HG03565 (cell line): Measurements from ENCODE around the gene RPL3.
"Not testable (repeated sequence)": the region's sequence is repeated elsewhere in the genome, so short reads cannot be mapped to it uniquely, and the experiment has no call there.

Experiments used
- ATAC-seq: cut with Tn5 transposase; IDR thresholded peaks from one replicate; pipeline ENCODE4 v1.9.1; 2021; ENCODE audit warnings: mild to moderate bottlenecking, moderate library complexity; ENCODE audit not compliant: unreplicated experiment

The RPL3 gene

DNA sequence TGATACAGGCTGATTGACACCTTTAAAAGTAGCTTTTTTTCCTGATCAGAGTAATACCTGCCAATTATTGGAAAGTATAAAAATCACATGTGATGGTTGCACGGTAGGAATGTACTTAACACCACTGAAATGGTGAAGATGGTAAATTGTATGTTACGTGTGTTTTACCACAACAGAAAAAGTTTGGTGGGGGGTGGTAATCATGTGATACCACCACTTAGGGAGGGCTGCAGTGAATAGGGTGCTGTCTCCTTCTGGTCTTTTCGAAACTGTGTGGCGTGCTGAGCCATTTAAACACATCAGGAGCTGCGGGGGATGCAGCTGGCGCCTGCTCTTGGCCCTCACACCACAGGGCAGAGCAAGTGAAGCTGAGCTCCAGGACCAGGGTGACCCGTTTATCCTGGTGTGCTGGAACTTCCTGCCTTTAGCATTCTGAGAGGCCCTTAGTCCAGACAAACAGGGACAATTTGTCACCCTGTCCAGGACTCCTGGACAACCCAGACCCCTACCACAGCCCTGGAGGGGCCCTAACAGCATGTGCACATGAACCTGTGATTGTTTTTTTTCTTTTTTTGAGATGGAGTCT lies 33.0 kb upstream of the RPL3 start:
- no peak for ATAC-seq

DNA sequence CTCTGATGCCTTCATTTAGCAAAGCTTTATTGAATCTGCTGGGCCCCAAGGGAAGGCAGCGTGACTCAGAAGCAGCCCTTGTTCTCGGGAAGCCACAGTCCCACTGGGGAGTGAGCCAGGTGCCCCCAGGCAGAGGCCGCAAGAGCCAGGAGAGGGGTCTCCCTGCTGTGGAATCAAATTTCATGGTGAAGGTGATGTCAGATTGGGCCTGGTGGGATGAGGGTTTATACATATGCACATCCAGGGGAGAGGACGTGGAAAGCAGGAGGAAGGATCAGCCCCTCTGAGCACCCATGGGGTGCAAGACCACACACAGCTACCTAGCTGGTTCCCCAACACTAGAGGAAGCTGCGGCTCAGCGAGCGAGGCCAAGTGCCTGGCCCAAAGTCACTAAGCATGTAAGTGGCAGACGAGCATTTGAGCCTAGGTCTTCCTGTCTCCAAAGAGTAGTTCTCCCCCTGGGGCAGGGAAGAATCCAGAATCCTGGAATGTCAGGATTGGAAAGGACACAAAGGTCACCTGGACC lies 32.3 kb upstream of the RPL3 start:
- ATAC-seq = no peak

DNA sequence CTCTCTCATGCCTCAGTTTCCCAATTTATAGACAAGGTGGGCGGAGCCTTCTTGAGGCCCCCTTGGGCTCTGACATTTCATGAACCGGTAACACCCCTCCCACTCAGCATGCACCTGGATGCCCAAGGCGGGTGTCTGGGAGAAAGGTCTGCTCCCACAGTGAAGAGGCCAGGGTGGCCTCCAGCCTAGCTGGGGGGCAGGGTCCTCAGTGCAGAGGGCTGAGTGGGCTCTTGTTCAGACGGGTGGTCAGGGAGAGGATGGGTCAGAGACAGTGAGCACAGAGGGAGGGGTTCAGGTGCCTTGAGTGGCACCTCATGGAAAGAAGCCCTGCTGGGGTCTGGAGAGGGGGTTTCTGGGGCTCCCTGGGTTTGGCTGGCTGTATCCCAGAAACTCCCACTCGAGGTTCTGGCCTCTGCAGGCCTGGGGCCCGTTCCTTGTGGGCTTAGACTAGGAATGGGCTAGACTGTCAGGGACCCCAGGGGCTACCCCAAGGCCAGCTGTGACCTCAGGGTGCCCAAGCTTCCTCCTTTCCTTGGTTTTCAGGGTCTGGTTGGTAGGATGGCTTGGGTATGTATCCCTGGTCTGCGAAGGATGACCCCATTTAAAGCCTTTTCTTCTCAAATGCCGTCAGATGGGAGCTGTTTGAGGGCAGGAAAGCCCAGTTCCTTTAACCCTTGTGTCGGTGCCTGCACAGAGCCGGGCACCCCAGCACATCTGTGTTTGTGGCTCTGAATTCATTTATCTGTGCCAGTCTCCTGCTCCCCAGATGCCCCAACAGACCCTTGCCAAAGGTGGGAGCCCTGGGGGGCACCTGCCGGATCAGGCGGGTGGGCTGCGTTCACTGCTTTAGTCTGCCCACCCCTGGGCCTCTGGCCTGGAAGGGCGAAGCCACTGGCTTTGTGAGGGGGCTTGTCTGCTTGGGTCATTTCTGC lies 31.6 kb upstream of the RPL3 start:
- no peak for ATAC-seq

DNA sequence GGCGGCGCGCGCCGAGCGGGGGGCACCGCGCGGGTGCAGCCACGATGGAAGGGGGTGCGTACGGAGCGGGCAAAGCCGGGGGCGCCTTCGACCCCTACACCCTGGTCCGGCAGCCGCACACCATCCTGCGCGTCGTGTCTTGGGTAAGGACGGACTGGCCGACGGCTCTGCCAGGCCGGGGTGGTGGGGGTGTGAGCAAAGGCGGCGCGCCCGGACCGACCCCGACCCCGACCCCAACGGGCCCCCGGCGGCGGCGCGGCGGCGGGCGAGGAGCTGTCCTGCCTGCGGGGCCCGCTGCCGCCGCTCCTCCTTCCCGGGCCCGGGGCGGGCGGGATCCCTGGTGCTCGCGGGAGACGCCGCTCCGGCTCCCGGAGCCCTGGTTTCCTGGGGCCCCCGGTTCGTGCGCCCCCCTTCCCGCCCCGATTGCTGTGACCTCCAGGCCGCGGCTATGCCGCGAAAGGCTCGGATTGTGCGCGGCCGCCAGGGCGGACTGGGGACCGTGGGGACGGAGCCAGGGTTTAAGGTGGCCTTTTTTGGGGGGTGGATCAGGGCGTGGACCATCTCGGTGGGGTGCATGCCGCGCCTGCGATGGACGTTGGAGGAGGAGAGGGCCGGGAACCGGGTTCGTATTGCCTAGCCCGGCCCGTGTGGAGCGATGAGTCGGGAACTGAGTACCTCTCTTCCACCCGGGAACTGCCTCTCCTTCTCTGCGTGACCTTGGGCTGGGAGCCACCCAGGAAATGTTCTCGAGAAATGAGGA lies 30.7 kb upstream of the RPL3 start, which contains the start of gene SYNGR1:
TSS of gene SYNGR1 (plus strand) at position 25 of the 760 bp plus-strand sequence. CDS start at position 45, 20 bp downstream.
- ATAC-seq = no peak

DNA sequence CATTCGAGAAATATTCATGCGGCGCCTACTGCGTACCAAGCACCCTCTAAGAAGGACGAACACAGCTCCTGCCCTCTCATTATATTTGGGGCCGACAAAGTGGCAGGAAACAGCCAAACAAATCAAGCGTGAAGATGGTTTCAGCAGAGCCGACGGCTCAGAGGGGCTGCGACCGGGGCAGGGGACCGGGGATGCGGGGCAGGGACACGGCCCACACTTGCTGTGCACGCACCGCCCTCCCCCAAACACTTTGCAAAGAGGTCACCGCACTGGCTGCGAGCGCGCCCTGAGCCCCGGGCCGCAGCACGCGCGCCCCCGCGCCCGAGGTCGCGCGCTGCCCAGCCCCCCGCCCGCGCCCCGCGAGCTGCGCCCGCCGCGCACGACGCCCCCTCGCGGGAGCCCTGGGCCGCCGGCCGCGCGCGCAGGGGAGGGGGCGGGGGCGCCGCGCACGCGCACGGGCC lies 30.1 kb upstream of the RPL3 start:
- no peak for ATAC-seq

DNA sequence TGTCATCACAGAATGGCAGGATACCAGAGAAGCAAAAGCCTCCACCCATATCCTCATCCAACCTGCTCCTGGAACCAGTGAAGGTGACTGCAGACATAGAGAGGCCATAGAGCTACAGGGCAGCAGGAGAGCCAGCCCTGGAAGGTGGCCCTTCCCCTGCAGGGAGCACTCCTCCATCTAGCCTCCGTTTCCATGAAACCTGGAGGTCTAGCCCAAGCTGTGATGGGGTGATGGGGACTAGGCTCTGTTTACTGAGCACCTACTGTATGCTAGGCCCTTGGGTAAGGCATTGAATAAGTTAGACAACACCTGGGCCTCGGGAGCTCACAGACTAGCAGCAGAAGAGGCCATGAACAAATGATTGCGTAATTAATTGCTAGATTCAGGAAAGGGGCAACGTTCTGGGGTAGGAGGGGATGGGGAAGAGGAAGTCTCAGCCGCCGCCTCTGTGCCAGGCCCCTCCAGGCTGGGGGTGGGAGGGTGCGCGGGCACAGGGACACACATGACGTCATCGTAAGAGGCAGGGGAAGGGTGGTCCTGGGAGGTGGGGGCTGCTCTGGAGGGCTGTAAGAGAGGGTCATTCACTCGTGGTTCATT lies 29.6 kb upstream of the RPL3 start:
- ATAC-seq = no peak

DNA sequence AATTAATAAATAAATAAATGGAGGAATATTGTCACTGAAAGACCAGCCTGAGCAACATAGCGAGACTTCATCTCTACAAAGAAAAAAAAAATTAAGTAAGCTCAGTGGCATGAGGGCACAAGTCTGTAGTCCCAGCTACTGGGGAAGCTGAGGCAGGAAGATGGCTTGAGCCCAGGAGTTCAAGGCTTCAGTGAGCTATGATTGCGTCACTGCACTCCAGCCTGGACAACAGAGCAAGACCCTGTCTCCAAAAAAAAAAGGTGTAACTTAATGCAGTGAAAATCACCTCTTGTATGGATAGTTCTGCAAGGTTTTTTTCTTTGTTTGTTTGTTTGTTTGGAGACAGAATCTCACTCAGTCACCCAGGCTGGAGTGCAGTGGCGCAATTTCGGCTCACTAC lies 25.8 kb upstream of the RPL3 start:
- no peak for ATAC-seq

DNA sequence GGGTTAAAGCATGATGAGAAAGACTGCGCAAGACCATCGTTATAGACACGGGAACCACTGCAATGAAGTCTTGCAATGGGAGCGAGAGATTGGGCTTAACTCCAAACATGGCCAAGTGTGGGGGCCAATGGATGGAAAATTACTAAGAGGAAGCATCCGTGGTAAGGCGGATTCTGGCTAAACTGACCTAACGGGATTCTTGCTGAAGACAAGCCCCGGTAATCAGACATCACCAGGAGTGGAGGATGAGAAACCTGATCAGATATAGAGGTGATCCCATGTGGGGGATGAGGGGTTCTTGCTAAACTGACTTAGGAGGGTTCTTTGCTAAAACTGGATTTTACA lies 24.6 kb upstream of the RPL3 start:
- ATAC-seq = no peak

DNA sequence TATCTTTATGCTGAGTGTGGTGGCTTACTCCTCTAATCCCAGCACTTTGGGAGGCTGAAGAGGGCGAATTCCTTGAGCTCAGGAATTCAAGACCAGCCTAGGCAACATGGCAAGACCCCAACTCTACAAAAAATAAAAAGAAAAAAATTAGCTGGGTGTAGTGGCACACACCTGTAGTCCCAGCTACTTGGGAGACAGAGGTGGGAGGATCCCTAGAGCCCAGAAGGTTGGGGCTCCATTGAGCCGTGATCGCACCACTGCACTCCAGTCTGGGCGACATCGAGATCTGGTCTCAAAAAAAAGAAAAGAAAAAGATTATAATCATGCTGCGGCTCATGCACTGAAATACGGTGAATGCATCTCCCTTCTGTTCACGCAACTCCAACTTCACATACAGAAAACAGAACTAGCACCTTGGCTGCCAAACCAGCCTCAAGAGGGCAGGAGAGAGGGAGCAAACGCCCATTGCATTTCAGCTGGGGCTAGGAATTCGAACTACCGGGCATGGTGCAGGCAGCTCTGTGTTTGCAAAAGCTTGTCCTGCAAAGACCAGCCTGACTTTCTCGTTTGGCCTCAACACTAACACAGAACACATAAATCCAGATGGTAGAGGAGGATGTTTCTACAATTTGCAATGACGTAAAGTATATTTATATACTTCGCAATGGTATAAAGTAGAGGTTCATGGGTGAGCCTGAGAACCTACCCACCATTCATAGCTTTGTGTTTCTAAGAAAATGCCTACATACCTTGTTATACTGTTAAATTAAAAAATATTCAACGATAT lies 24.0 kb upstream of the RPL3 start:
- ATAC-seq = no peak

DNA sequence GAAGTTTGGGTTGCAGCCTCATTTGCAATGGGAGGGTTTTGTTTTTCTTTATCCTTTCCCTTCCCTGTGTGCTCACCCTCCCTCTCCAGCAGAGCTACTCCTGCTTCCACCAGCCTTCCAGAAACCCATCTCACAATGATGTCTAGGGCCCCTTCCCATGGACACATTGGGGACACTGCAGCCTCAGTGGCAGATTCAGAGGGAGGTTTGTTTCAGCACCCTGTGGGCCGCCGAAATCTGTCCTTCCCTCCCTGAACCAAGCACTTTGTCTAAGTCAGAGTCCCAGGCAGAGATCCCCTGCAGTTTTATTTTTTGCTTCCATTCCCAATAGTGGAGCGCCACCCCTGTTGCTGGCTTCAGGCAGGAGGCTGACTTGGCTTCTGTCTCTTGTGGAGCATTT lies 21.8 kb upstream of the RPL3 start:
- ATAC-seq = no peak

DNA sequence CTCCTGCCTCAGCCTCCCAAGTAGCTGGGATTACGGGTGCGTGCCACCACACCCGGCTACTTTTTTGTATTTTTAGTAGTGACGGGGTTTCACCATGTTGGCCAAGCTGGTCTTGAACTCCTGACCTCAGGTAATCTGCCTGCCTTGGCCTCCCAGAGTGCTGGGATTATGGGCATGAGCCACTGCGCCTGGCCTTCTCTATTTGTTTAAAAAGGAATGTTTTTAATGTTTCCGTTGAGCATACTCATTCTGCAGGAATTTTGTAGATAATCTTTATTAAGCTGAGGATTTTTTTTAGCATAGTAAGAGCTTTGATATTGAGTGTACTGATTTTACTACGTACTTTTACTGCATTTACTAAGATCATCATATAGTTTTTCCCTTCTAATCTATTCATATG lies 20.4 kb upstream of the RPL3 start:
- ATAC-seq = not testable (repeated sequence)

DNA sequence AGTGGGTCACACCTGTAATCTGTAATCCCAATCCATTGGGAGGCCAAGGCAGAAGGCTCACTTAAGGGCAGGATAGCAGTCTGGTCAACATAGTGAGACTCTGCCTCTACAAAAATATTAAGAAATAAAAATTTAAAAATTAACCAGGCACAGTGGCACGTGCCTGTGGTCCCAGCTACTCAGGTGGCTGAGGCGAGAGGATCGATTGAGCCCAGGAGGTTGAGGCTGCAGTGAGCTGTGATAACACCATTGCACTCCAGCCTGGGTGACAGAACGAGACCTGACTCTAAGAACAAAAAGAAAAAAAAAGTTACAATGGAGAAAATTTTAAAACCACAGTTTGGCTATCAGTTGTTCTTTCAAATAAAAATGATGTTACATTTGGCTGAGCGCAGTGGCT lies 17.0 kb upstream of the RPL3 start:
- no peak for ATAC-seq

DNA sequence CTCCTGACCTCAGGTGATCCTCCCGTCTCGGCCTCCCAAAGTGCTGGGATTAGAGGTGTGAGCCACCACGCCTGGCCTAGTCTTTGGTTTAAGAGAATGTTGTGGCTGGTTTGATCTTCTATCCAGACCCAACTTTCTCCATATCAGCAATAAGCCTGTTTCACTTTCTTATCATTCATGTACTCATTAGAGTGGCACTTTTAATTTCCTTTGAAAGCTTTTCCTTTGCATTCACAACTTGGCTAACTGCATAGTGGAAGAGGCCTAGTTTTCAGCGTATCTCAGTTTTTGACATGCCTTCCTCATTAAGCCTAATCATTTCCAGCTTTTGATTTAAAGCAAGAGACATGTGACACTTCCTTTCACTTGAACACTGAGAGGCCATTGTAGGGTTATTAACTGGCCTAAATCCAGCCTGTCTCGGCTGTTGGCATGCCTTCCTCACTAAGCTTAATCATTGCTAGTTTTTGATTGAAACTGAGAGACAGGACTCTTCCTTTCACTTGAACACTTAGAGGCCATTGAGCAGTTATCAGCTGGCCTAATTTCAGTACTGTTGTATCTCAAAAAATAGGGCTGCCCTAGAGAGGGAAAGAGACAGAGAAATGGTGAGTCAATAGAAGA lies 13.1 kb upstream of the RPL3 start:
- ATAC-seq = no peak

DNA sequence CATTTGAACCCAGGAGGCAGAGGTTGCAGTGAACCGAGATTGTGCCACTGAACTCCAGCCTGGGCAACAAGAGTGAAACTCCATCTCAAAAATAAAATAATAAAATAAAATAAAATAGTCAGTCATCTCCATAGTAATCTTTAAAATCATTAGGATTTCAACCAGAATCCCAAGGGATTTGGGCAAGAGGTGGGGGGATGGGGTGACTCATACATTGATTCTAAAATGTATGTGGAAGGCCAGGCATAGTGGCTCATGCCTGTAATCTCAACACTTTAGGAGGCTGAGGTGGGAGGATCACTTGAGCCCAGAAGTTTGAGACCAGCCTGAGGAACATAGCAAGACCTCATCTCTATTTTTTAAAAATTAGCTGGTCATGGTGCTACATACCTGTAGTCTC lies 11.1 kb upstream of the RPL3 start:
- ATAC-seq = not testable (repeated sequence)

DNA sequence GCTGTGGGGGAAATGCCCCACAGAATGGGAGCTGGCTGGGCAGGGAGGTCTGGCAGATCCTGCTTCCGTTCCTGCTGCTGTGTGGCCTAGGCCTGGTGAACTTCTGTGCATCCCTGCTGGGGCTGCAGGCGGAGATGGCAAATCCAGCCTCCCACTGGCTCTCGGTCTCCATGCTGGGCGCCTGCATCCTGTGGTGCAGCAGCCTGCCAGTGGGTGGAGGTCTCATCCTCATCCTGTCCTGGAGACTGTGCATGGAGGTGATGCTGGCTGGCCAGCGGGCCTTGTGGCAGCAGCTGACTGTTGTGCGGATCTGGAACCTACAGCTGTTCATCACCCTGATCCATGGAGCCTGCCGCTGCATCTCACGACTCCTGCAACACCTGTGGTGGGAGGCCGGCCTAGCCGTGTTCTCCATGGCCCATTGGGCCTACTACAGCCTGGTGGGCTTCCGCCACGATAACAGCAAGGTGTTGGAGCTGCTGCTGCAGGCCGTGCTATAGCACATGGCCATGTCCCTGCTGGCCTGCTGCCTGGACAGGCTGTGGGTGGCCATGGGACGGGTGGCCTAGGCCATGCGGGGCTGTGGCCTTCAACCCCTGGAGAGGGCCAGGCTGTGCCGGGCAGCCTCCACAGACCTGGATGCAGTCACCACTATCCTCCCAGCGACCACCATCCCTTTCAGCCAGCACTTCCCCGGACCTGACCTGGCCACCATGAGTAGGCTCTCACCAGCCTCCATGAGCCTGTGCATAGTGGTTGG lies 8.8 kb upstream of the RPL3 start:
- ATAC-seq = no peak

DNA sequence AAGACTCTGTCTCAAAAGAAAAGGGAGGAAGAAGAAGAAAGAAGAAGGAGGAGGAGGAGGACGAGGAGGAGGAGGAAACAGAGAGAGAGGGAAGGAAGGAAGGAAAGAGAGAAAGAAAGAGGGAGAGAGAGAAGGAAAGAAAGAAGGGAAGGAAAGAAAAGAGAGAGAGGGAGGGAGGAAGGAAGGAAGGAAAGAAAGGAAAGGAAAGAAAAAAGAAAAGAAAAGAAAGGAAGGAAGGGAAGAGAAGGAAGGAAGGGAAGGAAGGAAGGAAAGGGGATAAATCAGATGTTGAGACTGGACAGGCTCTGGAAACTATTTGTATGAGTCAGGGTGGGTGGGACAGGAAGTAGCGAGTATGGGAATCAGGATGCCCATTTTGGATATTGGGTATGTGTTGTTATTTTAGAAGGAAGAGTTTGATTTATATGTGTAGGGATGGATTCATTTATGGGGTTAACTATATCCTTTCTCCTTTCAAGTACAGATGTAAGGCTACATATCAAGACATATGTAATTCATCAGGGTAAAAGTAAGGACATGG lies 6.0 kb upstream of the RPL3 start:
- ATAC-seq = no peak

DNA sequence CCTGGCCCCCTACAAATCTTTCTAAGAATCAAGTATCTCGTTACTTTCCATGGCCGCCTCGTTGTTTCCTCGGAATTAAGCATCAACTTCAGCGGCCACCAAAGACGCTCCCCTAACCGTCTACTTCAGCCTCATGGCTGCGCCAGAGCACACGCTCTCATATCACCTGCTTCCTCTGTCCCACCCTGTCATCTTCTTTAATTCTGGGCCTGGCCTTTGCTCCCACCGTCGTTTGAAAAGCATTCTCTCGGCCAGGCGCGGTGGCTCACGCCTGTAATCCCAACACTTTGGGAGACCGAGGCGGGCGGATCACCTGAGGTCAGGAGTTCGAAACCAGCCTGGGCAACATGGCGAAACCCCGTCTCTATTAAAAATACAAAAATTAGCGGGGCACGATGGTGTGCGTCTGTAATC lies 1.2 kb upstream of the RPL3 start:
- ATAC-seq = not testable (repeated sequence)

DNA sequence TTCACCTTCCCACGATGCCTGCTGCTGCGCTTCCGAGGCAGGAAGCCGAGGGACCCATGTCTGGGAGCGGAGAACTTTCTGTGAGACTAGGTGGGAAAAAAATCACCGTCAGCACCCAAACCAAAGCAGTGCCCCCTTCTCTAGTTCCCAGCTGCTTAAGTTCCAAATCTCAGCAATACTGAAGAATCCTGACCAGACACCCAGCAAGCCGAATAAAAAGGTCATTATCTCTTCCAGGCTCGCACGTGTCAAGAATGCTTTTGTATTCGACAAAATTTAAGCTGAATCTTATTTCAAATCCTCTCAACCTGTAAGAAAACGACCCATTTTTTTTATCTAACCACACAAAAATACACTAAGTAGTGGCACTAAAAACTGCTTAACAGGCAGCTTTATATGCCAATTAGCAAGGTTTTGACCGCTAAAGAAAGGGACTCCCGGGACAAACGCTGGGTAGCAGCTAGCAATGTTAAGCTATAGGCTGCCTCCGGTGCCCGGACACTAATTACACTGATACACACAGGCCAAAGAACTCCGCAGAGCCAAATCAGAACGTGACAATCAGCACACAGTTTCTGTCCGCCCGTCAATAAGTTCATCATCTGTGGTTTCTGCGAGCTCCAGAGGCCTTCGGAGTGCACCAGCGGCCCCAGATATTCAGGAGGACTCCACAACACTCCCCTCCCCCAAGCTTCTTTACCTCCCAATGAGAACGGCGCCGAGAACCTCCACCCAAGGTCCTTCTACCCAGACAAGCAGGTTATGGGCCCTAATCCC lies 728 bp downstream of the RPL3 start:
- ATAC-seq = no peak
